PC-9 (cell line): ENCODE results near the gene NFATC1. TPM values are rescaled to one million over a fixed set of nuclear protein-coding genes. Genes with fewer than 3 reads are reported as not detected.

Experiments
- BruUV-seq: library from RNA; stranded (reverse); fragments of 400-500 nt; replicated peaks from 2 replicates; lab custom pipeline; 2021; lab: Mats Ljungman, UMichigan
- CTCF ChIA-PET: fragments of 300-600 bp; sonication (Branson Sonifier 250); formaldehyde crosslinking; loops from one replicate; lab custom pipeline; 2022; ENCODE audit warnings: antibody characterized with exemption; lab: Charles Lee
- POLR2A ChIA-PET: fragments of 300-600 bp; sonication (Branson Sonifier 250); formaldehyde crosslinking; loops from one replicate; lab custom pipeline; 2022; ENCODE audit warnings: antibody characterized with exemption; ENCODE audit not compliant: unreplicated experiment; lab: Charles Lee
- DNase-seq, 2 experiments: peaks; one replicate each; pipeline versions ENCODE4 v3.0.0 to v3.0.0-alpha.2; 2015 to 2022; ENCODE audit warnings: mixed read lengths in 1 of 2
- H2AFZ ChIP-seq: fragments of 200-600 bp; sonication (generic); 2 replicates; pipeline ENCODE4 v1.8.1; 2017; ENCODE audit warnings: antibody characterized with exemption
- H3F3A ChIP-seq: fragments of 200-600 bp; sonication (generic); 2 replicates; pipeline ENCODE4 v1.8.1; 2017; ENCODE audit warnings: antibody characterized with exemption, mild to moderate bottlenecking, low read depth; ENCODE audit not compliant: insufficient read depth
- H3K27ac ChIP-seq: fragments of 200-600 bp; sonication (generic); 2 replicates; pipeline ENCODE4 v1.6.1; 2016; ENCODE audit warnings: mixed run types
- H3K27me3 ChIP-seq: fragments of 200-600 bp; sonication (generic); 2 replicates; pipeline ENCODE4 v1.6.1; 2016; ENCODE audit warnings: low read depth, mixed run types; ENCODE audit not compliant: insufficient read depth
- H3K36me3 ChIP-seq: fragments of 200-600 bp; sonication (generic); 2 replicates; pipeline ENCODE4 v1.6.1; 2016; ENCODE audit warnings: low read depth, mixed run types
- H3K4me1 ChIP-seq: fragments of 200-600 bp; sonication (generic); replicated peaks from 2 replicates; pipeline ENCODE4 v1.6.1; 2016; ENCODE audit warnings: mixed run types; ENCODE audit not compliant: insufficient read depth
- H3K4me2 ChIP-seq: fragments of 200-600 bp; sonication (generic); 2 replicates; pipeline ENCODE4 v1.6.1; 2017; ENCODE audit warnings: mixed run types
- H3K4me3 ChIP-seq: fragments of 200-600 bp; sonication (generic); 2 replicates; pipeline ENCODE4 v1.6.1; 2016; ENCODE audit warnings: mixed run types
- H3K79me2 ChIP-seq: fragments of 200-600 bp; sonication (generic); 2 replicates; pipeline ENCODE4 v1.6.1; 2017; ENCODE audit warnings: low read depth, mixed run types
- H3K9me2 ChIP-seq: fragments of 200-600 bp; sonication (generic); 2 replicates; pipeline ENCODE4 v1.8.1; 2017; ENCODE audit warnings: mild to moderate bottlenecking; ENCODE audit not compliant: insufficient read depth
- H3K9me3 ChIP-seq: fragments of 200-600 bp; sonication (generic); 2 replicates; pipeline ENCODE4 v1.8.1; 2016; ENCODE audit warnings: low read depth; ENCODE audit not compliant: insufficient read depth
- H4K20me1 ChIP-seq: fragments of 200-600 bp; sonication (generic); 2 replicates; pipeline ENCODE4 v1.8.1; 2017; ENCODE audit not compliant: insufficient read depth
- CTCF ChIP-seq: fragments of 200-600 bp; sonication (generic); conservative IDR thresholded peaks from 2 replicates; pipeline ENCODE4 v1.6.1; 2017; ENCODE audit warnings: mixed run types, antibody characterized with exemption, mild to moderate bottlenecking, moderate library complexity
- EZH2 ChIP-seq: fragments of 200-600 bp; sonication (generic); IDR thresholded peaks from 2 replicates; pipeline ENCODE4 v1.8.0; 2017; ENCODE audit warnings: antibody characterized with exemption, low read depth
- intact Hi-C: fragments of 100-400 bp; cut with micrococcal nuclease; formaldehyde crosslinking; loops from one replicate; pipeline ENCODE4 v1.10.0; 2022; ENCODE audit not compliant: unreplicated experiment
- total RNA-seq: library from RNA; stranded (reverse); gene quantifications from 2 replicates; pipeline ENCODE4 v1.2.3, GENCODE V29; 2021

The NFATC1 gene
- total RNA-seq, 1 experiment from 2014 or later: 2.6 TPM

DNA sequence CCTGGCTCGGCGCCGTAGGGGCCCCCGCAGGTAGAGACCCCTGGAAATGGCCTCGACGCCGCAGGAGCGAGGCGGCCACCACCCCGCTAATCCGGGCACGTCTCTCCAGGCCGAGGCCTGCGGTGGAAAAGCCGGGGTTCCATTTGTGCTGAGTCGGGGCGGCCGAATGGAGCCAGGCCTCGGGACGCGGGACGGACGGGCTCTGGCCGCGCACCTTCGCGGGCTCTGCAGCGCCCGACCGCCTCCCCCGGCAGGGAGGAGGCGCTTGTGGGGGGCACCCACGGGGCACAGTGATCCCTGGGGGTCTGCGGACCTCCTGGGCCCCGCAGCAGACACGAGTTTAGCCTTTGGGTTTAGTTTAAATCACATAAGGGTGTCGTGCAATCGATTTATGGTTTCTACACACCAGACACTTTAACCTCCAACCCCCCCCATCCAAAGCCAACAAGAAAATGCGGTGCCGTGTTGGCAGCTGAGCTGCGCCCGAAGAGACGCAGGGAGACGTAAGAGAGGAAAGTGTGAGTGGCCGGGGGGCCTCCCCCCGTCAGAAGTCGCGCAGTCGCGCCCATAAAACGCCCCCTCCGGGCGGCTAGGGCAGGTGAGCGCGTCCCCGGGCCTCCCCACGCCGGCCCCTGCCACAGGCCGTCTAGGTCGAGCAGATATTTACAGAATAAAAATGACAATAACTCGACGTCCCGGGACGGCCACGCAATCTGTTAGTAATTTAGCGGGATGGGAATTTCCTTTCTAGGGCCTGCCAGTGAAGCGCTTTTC is 1.0 kb upstream of the NFATC1 start:
- H3K4me3 ChIP-seq: peak overlapping the region; percentile 57; the same call in 1 of the 2 replicates
- H3K36me3 ChIP-seq: no peaks in the 10 kb centered on the region
- no peak for TF ChIP-seq CTCF
- TF ChIP-seq EZH2: no peak
- peak overlapping the region; percentile 74; the same call in 1 of the 2 replicates for H2AFZ ChIP-seq
- no peak overlapping the region for H3K27ac ChIP-seq
- BruUV-seq: no TSS peak
- DNase-seq: no peak
- intact Hi-C loops: no loop called here
- CTCF ChIA-PET: no interaction called here
- no peaks in the 10 kb centered on the region for H4K20me1 ChIP-seq
- no peaks in the 10 kb centered on the region for H3K9me3 ChIP-seq
- H3K4me2 ChIP-seq: peak overlapping the region; percentile 78; the same call in 1 of the 2 replicates
- POLR2A ChIA-PET: no interaction called here
- 0 out of 2 replicates have a peak, but pooled peaks cover 9% of the 10 kb centered on the region for H3F3A ChIP-seq
- no peaks in the 10 kb centered on the region for H3K4me1 ChIP-seq
- H3K9me2 ChIP-seq: no peaks in the 10 kb centered on the region
- H3K27me3 ChIP-seq: peaks cover 13% of the 10 kb centered on the region; the same call in 1 of the 2 replicates
- H3K79me2 ChIP-seq: no peaks in the 10 kb centered on the region

GRCh38 chr18:79395308-79395640 is 456 bp upstream of the NFATC1 start:
- DNase-seq: no peak
- no TSS peak for BruUV-seq
- Histone ChIP-seq H2AFZ (no peak overlapping the region), H3K79me2 (no peaks in the 10 kb centered on the region), H3K27me3 (0 out of 2 replicates have a peak, but pooled peaks cover 11% of the 10 kb centered on the region), H3K4me2 (no peak overlapping the region), H3K36me3 (no peaks in the 10 kb centered on the region), H3K27ac (no peak overlapping the region), H3K9me3 (no peaks in the 10 kb centered on the region), H3K9me2 (no peaks in the 10 kb centered on the region), H3K4me3 (no peak overlapping the region), H3F3A (0 out of 2 replicates have a peak, but pooled peaks cover 9% of the 10 kb centered on the region), H3K4me1 (no peaks in the 10 kb centered on the region), H4K20me1 (no peaks in the 10 kb centered on the region)
- ChIA-PET POLR2A (no interaction called here), CTCF (no interaction called here)
- intact Hi-C loops: no loop called here
- no peak for TF ChIP-seq CTCF
- no peak for TF ChIP-seq EZH2

DNA sequence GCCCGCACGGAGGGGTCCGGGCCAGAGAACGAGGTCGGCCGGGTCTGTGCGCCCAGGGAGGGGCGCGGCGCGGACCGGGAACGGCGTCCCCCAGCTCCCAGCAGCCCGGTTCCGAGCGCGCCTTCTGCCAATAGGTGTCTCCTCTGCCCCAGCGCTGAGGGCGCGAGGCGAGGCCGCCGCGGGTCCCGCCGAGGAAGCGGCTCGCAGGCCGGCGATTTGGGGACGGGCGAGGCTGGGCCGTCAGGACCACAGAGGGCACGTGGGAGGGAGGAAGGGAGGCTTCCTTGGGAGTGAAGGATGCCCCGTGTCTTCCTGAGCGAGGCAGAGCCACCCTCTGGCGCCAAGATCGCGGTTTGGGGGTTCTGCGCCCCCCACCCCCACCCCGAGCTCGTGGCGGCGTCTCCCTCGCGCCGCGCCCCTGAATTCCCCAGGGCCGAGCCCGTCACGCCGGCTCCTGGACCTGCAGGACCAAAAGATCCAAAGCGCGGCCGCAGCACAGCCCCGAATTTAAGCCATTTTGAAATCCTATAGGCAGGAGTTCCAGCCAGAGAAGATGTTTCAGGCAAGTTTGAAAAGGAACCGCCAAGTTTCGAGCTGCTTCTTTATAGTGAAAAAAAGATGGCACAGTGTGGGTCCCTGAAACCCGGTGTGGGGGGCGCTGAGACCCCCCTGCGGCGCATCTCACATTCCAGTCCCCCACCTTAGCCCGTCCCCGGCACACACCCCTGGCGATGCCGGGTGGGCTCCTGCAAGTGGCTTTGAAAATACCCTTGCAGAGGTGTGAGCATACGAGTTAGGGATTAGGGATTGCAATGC is 909 bp downstream of the NFATC1 start:
- CTCF ChIA-PET: no interaction called here
- Histone ChIP-seq H2AFZ (no peak overlapping the region), H3K9me3 (no peaks in the 10 kb centered on the region), H4K20me1 (no peaks in the 10 kb centered on the region), H3K4me3 (no peak overlapping the region), H3K27ac (no peak overlapping the region), H3K4me1 (no peaks in the 10 kb centered on the region), H3K9me2 (no peaks in the 10 kb centered on the region), H3K27me3 (0 out of 2 replicates have a peak, but pooled peaks cover 4% of the 10 kb centered on the region), H3K4me2 (no peak overlapping the region), H3K36me3 (no peaks in the 10 kb centered on the region), H3K79me2 (no peaks in the 10 kb centered on the region), H3F3A (0 out of 2 replicates have a peak, but pooled peaks cover 9% of the 10 kb centered on the region)
- intact Hi-C loops: no loop called here
- BruUV-seq: no TSS peak
- TF ChIP-seq EZH2: no peak
- no peak for TF ChIP-seq CTCF
- no peak for DNase-seq
- POLR2A ChIA-PET: no interaction called here
